A549 (cell line): ENCODE measurements around the gene HK1.

Source experiments
- RAD21 ChIP-seq, 2 experiments: fragments of >200 bp in 1 of 2; sonication (Bioruptor Twin) in 1 of 2; formaldehyde crosslinking in 1 of 2; IDR thresholded peaks in 1 of 2; conservative IDR thresholded peaks in 1 of 2; 2 replicates in 1 of 2; 3 replicates in 1 of 2; pipeline ENCODE4 v1.6.1; 2012 to 2018; ENCODE audit warnings: inconsistent platforms in 1 of 2
- TF ChIP-seq, protein P1 (sequence below): fragments of >200 bp; sonication (Bioruptor Twin); formaldehyde crosslinking; IDR thresholded peaks from 3 replicates; pipeline ENCODE4 v1.5.1; 2016

GRCh38 chr10:69398466-69398865 lies 120.2 kb downstream of the HK1 start:
- TF ChIP-seq, protein P1, sequence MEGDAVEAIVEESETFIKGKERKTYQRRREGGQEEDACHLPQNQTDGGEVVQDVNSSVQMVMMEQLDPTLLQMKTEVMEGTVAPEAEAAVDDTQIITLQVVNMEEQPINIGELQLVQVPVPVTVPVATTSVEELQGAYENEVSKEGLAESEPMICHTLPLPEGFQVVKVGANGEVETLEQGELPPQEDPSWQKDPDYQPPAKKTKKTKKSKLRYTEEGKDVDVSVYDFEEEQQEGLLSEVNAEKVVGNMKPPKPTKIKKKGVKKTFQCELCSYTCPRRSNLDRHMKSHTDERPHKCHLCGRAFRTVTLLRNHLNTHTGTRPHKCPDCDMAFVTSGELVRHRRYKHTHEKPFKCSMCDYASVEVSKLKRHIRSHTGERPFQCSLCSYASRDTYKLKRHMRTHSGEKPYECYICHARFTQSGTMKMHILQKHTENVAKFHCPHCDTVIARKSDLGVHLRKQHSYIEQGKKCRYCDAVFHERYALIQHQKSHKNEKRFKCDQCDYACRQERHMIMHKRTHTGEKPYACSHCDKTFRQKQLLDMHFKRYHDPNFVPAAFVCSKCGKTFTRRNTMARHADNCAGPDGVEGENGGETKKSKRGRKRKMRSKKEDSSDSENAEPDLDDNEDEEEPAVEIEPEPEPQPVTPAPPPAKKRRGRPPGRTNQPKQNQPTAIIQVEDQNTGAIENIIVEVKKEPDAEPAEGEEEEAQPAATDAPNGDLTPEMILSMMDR = no peak
- no peak for TF ChIP-seq RAD21 (conservative IDR thresholded peaks at IDR 0.05 in 1 of 2, IDR thresholded peaks at IDR 0.05 in 1 of 2)
